Cortex of kidney (tissue), 1 donor: ENCODE results near the gene GPATCH4.
"Not testable (repeated sequence)": the region's sequence is repeated elsewhere in the genome, so short reads cannot be mapped to it uniquely, and the experiment has no call there.

ENCODE experiments used
- DNase-seq: peaks from one replicate; lab custom pipeline; 2025; lab: John Stamatoyannopoulos, UW

Gene GPATCH4

GRCh38 chr1:156574039-156574633 lies 27.1 kb downstream of the GPATCH4 start:
- no peak for DNase-seq

- DNase-seq, result no peak
These were observed 28.6 kb downstream of the GPATCH4 start for GRCh38 chr1:156572663-156573018.

GRCh38 chr1:156571919-156572662 lies 29.2 kb downstream of the GPATCH4 start, which contains the start of gene IQGAP3:
TSS of gene IQGAP3 (minus strand) at chr1:156572565. CDS start at chr1:156572529, 36 bp downstream.
- DNase-seq, result no peak

GRCh38 chr1:156571261-156571852 lies 29.9 kb downstream of the GPATCH4 start:
- DNase-seq, result no peak

- DNase-seq, result no peak
These were observed 34.8 kb downstream of the GPATCH4 start for GRCh38 chr1:156566436-156566835.

GRCh38 chr1:156565519-156565918 lies 35.8 kb downstream of the GPATCH4 start:
- no peak for DNase-seq

- no peak for DNase-seq
These were observed 40.6 kb downstream of the GPATCH4 start for GRCh38 chr1:156560585-156561163.

- DNase-seq, result no peak
These were observed 41.4 kb downstream of the GPATCH4 start for GRCh38 chr1:156559797-156560385.

GRCh38 chr1:156559086-156559796 lies 42.0 kb downstream of the GPATCH4 start:
- DNase-seq, result no peak

GRCh38 chr1:156556354-156556753 lies 44.9 kb downstream of the GPATCH4 start:
- no peak for DNase-seq

- DNase-seq, result no peak
These were observed 45.6 kb downstream of the GPATCH4 start for GRCh38 chr1:156555715-156556114.

GRCh38 chr1:156554971-156555370 lies 46.3 kb downstream of the GPATCH4 start:
- no peak for DNase-seq

GRCh38 chr1:156553860-156554485 lies 47.3 kb downstream of the GPATCH4 start:
- DNase-seq, result no peak

GRCh38 chr1:156552937-156553336 lies 48.3 kb downstream of the GPATCH4 start:
- DNase-seq, result not testable (repeated sequence)

GRCh38 chr1:156552518-156552917 lies 48.8 kb downstream of the GPATCH4 start:
- DNase-seq, result no peak

GRCh38 chr1:156551869-156552268 lies 49.4 kb downstream of the GPATCH4 start:
- no peak for DNase-seq

- DNase-seq, result no peak
These were observed 50.1 kb downstream of the GPATCH4 start for GRCh38 chr1:156551066-156551643.

GRCh38 chr1:156550346-156550745 lies 50.9 kb downstream of the GPATCH4 start:
- DNase-seq, result no peak

GRCh38 chr1:156549831-156550230 lies 51.4 kb downstream of the GPATCH4 start:
- DNase-seq, result no peak

GRCh38 chr1:156549390-156549789 lies 51.9 kb downstream of the GPATCH4 start:
- DNase-seq, result no peak

GRCh38 chr1:156547982-156548381 lies 53.3 kb downstream of the GPATCH4 start:
- no peak for DNase-seq
